ENCODE measurements around the gene SYT8. TPM values are rescaled to one million over a fixed set of nuclear protein-coding genes. Genes with fewer than 3 reads are reported as not detected.

The SYT8 gene
- total RNA-seq, 1 experiment from 2014 or later, result 308 TPM

- no peak overlapping the region for H3K27ac Mint-ChIP-seq (ENCODE audit: low read depth, unreplicated experiment)
- intact Hi-C loops (cut with micrococcal nuclease), result loop anchor here (5.0 kb wide), 2 partner anchors 37 to 43 kb away; partner anchors contain the start of genes TNNI2 and TNNT3
Measured at GRCh38 chr11:1879941-1880720, 45.3 kb downstream of the SYT8 start.

DNA sequence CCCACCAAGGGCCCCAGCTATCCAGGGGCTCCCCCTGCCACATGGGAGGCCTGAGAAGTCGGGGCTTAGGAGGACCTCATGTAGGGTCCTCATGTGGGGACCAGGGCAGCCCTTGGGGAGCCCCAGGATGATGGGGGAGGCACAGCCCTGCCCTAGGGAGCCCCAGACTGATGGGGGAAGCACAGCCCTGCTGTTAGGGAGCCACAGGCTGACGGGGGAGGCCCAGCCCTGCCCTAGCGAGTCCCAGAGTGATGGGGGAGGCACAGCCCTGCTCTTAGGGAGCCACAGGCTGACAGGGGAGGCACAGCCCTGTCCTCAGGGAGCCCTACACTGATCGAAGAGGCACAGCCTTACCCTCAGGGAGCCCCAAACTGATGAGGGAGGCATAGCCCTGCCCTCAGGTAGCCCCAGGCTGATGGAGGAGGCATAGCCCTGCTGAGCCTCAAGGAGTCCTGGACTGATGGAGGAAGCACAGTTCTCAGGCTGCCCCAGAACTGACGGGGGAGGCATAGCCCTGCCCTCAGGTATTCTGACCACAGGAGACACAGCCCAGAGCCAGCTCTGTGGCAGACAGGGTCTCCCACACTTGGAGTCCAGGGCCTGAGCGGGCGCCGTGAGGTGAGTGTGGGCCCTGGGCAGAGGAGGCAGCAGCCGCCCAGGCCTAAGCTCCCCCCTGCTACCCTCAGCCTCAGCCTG is 46.1 kb downstream of the SYT8 start:
- Mint-ChIP-seq H3K27ac (ENCODE audit: low read depth, unreplicated experiment) (no peak overlapping the region), H3K4me3 (ENCODE audit: unreplicated experiment) (no peak overlapping the region), H3K27me3 (ENCODE audit: insufficient read depth, unreplicated experiment) (no peaks in the 10 kb centered on the region), H3K4me1 (ENCODE audit: insufficient read depth, unreplicated experiment) (peaks cover 13% of the 10 kb centered on the region), H3K9me3 (ENCODE audit: unreplicated experiment) (no peaks in the 10 kb centered on the region), H3K36me3 (ENCODE audit: insufficient read depth, unreplicated experiment) (no peaks in the 10 kb centered on the region)
- no peak for DNase-seq (ENCODE audit: unreplicated experiment)
- BruUV-seq (replicated peaks), result no TSS peak
- ChIA-PET POLR2A (no interaction called here), CTCF (interaction anchor here (0.5 to 4.4 kb wide), 11 partner anchors 57 to 282 kb away, joined by 3 to 43 read pairs (median 4); no protein-coding TSS in a partner anchor)
- intact Hi-C loops (cut with micrococcal nuclease), result loop anchor here (5.0 kb wide), 1 partner anchor 36 kb away; the partner anchor contains the start of gene TNNT3
- TF ChIP-seq CTCF (IDR thresholded peaks at IDR 0.05; ENCODE audit: unreplicated experiment), result no peak

More at GRCh38 chr11:1879941-1880720, 45.3 kb downstream of the SYT8 start:
- Mint-ChIP-seq H3K9me3 (ENCODE audit: unreplicated experiment) (no peaks in the 10 kb centered on the region), H3K4me1 (ENCODE audit: insufficient read depth, unreplicated experiment) (peaks cover 18% of the 10 kb centered on the region), H3K27me3 (ENCODE audit: insufficient read depth, unreplicated experiment) (no peaks in the 10 kb centered on the region), H3K36me3 (ENCODE audit: insufficient read depth, unreplicated experiment) (no peaks in the 10 kb centered on the region), H3K4me3 (ENCODE audit: unreplicated experiment) (no peak overlapping the region)
- no TSS peak for BruUV-seq (replicated peaks)
- no peak for DNase-seq (ENCODE audit: unreplicated experiment)
- ChIA-PET CTCF (interaction anchor here (0.6 to 4.4 kb wide), 3 partner anchors 68 to 271 kb away, joined by 3 to 43 read pairs (median 4); no protein-coding TSS in a partner anchor), POLR2A (no interaction called here)
- TF ChIP-seq CTCF (IDR thresholded peaks at IDR 0.05; ENCODE audit: unreplicated experiment), result no peak

DNA sequence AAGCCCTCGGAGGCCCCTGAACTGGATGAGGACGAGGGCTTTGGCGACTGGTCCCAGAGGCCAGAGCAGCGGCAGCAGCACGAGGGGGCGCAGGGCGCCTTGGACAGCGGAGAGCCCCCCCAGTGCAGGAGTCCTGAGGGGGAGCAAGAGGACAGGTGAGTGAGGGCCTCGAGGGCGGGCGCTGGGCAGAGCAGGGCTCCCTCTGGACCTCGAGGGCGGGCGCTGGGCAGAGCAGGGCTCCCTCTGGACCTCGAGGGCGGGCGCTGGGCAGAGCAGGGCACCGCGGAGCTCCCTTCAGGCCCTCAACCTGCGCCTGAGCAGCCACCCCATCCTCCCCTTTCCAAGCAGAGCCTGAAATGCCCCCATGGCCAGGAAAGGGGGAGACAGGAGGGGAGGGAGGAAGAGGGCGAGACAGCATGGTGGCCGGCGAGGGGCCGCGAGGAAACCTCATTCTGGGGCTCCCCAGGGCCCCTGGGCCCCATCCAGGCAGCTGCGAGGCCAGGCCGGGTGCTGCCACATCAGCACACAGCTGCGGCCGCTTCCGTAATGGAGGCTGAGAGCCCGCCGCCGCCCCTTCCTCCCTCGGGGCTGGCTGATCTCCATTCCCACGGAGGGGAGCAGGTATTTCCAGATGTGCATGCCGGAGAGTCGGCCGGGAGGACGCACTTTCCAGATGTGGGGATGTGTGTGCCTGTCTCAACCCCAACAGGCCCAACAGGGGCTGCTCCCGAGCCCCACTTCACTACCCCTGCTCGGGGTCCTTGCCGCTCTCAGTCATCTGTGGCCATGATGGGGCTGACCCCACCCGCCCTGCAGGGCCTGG is 46.9 kb downstream of the SYT8 start:
- DNase-seq (ENCODE audit: unreplicated experiment), result no peak
- no peak for TF ChIP-seq CTCF (IDR thresholded peaks at IDR 0.05; ENCODE audit: unreplicated experiment)
- H3K4me1 Mint-ChIP-seq (ENCODE audit: insufficient read depth, unreplicated experiment), result peaks cover 7% of the 10 kb centered on the region
- ChIA-PET CTCF (interaction anchor here (0.5 to 4.4 kb wide), 32 partner anchors 10 to 281 kb away, joined by 3 to 43 read pairs (median 4); partner anchors contain the start of genes H19, PRR33 and TNNT3), POLR2A (interaction anchor here (0.7 kb wide), 1 partner anchor 47 kb away, joined by 3 read pairs; the partner anchor contains the start of gene SYT8)
- no peaks in the 10 kb centered on the region for H3K9me3 Mint-ChIP-seq (ENCODE audit: unreplicated experiment)
- intact Hi-C loops (cut with micrococcal nuclease), result loop anchor here (1.0 to 5.0 kb wide), 2 partner anchors 36 to 270 kb away; partner anchors contain the start of gene TNNT3
- no peaks in the 10 kb centered on the region for H3K36me3 Mint-ChIP-seq (ENCODE audit: insufficient read depth, unreplicated experiment)
- no TSS peak for BruUV-seq (replicated peaks)
- no peak overlapping the region for H3K27ac Mint-ChIP-seq (ENCODE audit: low read depth, unreplicated experiment)
- no peak overlapping the region for H3K4me3 Mint-ChIP-seq (ENCODE audit: unreplicated experiment)
- H3K27me3 Mint-ChIP-seq (ENCODE audit: insufficient read depth, unreplicated experiment), result no peaks in the 10 kb centered on the region

Data from MCF 10A (cell line).